ENCODE data around the gene SIRT4.

The SIRT4 gene

GRCh38 chr12:120266180-120266870, 35.8 kb upstream of the SIRT4 start:
- POLR2A ChIA-PET: interaction anchor here (1.2 to 9.4 kb wide), 6 partner anchors 11 to 65 kb away, joined by 4 to 139 read pairs (median 42); partner anchors contain the start of genes RNU4-1, RNU4-2, RPLP0 and SIRT4
- CTCF ChIA-PET: interaction anchor here (0.7 to 12.9 kb wide), 4 partner anchors 25 to 65 kb away, joined by 3 to 222 read pairs (median 7); partner anchors contain the start of gene RPLP0
- TF ChIP-seq HDGF (IDR thresholded peaks at IDR 0.05; ENCODE audit: borderline replicate concordance): no peak
- no peak for TF ChIP-seq SUZ12 (IDR thresholded peaks at IDR 0.05)
- TF ChIP-seq BHLHE40 (IDR thresholded peaks at IDR 0.05; ENCODE audit: borderline replicate concordance): no peak
- TF ChIP-seq FOXA1 (IDR thresholded peaks at IDR 0.05): no peak
- no peak for TF ChIP-seq NFRKB (IDR thresholded peaks at IDR 0.05)
- no peak for TF ChIP-seq FOXK2 (IDR thresholded peaks at IDR 0.05)
- TF ChIP-seq LEF1 (IDR thresholded peaks at IDR 0.05; ENCODE audit: borderline replicate concordance): no peak
- no peak for TF ChIP-seq TARDBP (IDR thresholded peaks at IDR 0.05)
- TF ChIP-seq, protein P1, sequence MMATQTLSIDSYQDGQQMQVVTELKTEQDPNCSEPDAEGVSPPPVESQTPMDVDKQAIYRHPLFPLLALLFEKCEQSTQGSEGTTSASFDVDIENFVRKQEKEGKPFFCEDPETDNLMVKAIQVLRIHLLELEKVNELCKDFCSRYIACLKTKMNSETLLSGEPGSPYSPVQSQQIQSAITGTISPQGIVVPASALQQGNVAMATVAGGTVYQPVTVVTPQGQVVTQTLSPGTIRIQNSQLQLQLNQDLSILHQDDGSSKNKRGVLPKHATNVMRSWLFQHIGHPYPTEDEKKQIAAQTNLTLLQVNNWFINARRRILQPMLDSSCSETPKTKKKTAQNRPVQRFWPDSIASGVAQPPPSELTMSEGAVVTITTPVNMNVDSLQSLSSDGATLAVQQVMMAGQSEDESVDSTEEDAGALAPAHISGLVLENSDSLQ (IDR thresholded peaks at IDR 0.05): no peak
- no peak for TF ChIP-seq SP1 (IDR thresholded peaks at IDR 0.05)
- no peak for TF ChIP-seq ELF4 (IDR thresholded peaks at IDR 0.05)
- TF ChIP-seq ARNT (IDR thresholded peaks at IDR 0.05): no peak
- no peak for TF ChIP-seq FOXM1 (IDR thresholded peaks at IDR 0.05; ENCODE audit: borderline replicate concordance)
- no peak for TF ChIP-seq L3MBTL2 (conservative IDR thresholded peaks at IDR 0.05)
- no peak for TF ChIP-seq ZNF384 (IDR thresholded peaks at IDR 0.05)
- TF ChIP-seq CTBP1 (IDR thresholded peaks at IDR 0.05; ENCODE audit: borderline replicate concordance): no peak
- DNase-seq (ENCODE audit: extremely low spot score): no peak

- CTCF ChIA-PET: interaction anchor here (12.9 kb wide), 1 partner anchor 39 kb away, joined by 222 read pairs; no protein-coding TSS in a partner anchor
- POLR2A ChIA-PET: interaction anchor here (8.3 to 9.4 kb wide), 3 partner anchors 24 to 67 kb away, joined by 72 to 139 read pairs (median 115); partner anchors contain the start of genes RNU4-1, RNU4-2 and RPLP0
- no peak for TF ChIP-seq NFRKB (IDR thresholded peaks at IDR 0.05)
- no peak for TF ChIP-seq BHLHE40 (IDR thresholded peaks at IDR 0.05; ENCODE audit: borderline replicate concordance)
- no peak for TF ChIP-seq ARNT (IDR thresholded peaks at IDR 0.05)
- TF ChIP-seq L3MBTL2 (conservative IDR thresholded peaks at IDR 0.05): no peak
- no peak for TF ChIP-seq CTBP1 (IDR thresholded peaks at IDR 0.05; ENCODE audit: borderline replicate concordance)
- no peak for TF ChIP-seq SUZ12 (IDR thresholded peaks at IDR 0.05)
- no peak for TF ChIP-seq ELF4 (IDR thresholded peaks at IDR 0.05)
- DNase-seq (ENCODE audit: extremely low spot score): no peak
Observed at GRCh38 chr12:120267736-120268135, 34.4 kb upstream of the SIRT4 start.

GRCh38 chr12:120276734-120277133, 25.4 kb upstream of the SIRT4 start:
- TF ChIP-seq CTBP1 (IDR thresholded peaks at IDR 0.05; ENCODE audit: borderline replicate concordance) (no peak), SUZ12 (IDR thresholded peaks at IDR 0.05) (no peak), ZNF384 (IDR thresholded peaks at IDR 0.05) (no peak), NFRKB (IDR thresholded peaks at IDR 0.05) (no peak), TARDBP (IDR thresholded peaks at IDR 0.05) (no peak), HDGF (IDR thresholded peaks at IDR 0.05; ENCODE audit: borderline replicate concordance) (no peak), FOXK2 (IDR thresholded peaks at IDR 0.05) (no peak), ELF4 (IDR thresholded peaks at IDR 0.05) (no peak)
- ChIA-PET POLR2A (no interaction called here), CTCF (no interaction called here)
- no peak for DNase-seq (ENCODE audit: extremely low spot score)

- ChIA-PET CTCF (no interaction called here), POLR2A (interaction anchor here (2.2 kb wide), 1 partner anchor 14 kb away, joined by 10 read pairs; the partner anchor contains the start of genes RNU4-1 and RNU4-2)
- no peak for DNase-seq (ENCODE audit: extremely low spot score)
Observed at GRCh38 chr12:120278137-120279069, 23.7 kb upstream of the SIRT4 start.

GRCh38 chr12:120283318-120283717, 18.8 kb upstream of the SIRT4 start:
- no peak for DNase-seq (ENCODE audit: extremely low spot score)
- POLR2A ChIA-PET: interaction anchor here (1.9 to 3.6 kb wide), 2 partner anchors 9 to 82 kb away, joined by 9 to 28 read pairs; partner anchors contain the start of genes RNU4-1, RNU4-2 and RPLP0
- CTCF ChIA-PET: interaction anchor here (0.7 to 1.0 kb wide), 2 partner anchors 53 to 55 kb away, joined by 3 read pairs; no protein-coding TSS in a partner anchor
- no peak for TF ChIP-seq CTBP1 (IDR thresholded peaks at IDR 0.05; ENCODE audit: borderline replicate concordance)
- TF ChIP-seq TARDBP (IDR thresholded peaks at IDR 0.05): no peak
- no peak for TF ChIP-seq L3MBTL2 (conservative IDR thresholded peaks at IDR 0.05)
- no peak for TF ChIP-seq FOXK2 (IDR thresholded peaks at IDR 0.05)
- TF ChIP-seq LEF1 (IDR thresholded peaks at IDR 0.05; ENCODE audit: borderline replicate concordance): no peak
- TF ChIP-seq ARNT (IDR thresholded peaks at IDR 0.05): no peak
- no peak for TF ChIP-seq SUZ12 (IDR thresholded peaks at IDR 0.05)
- no peak for TF ChIP-seq FOXA1 (IDR thresholded peaks at IDR 0.05)
- no peak for TF ChIP-seq ELF4 (IDR thresholded peaks at IDR 0.05)
- TF ChIP-seq FOXM1 (IDR thresholded peaks at IDR 0.05; ENCODE audit: borderline replicate concordance): no peak
- TF ChIP-seq, protein P1 (IDR thresholded peaks at IDR 0.05): no peak
- no peak for TF ChIP-seq HDGF (IDR thresholded peaks at IDR 0.05; ENCODE audit: borderline replicate concordance)
- TF ChIP-seq BHLHE40 (IDR thresholded peaks at IDR 0.05; ENCODE audit: borderline replicate concordance): no peak
- TF ChIP-seq SP1 (IDR thresholded peaks at IDR 0.05): no peak

More at GRCh38 chr12:120278137-120279069, 23.7 kb upstream of the SIRT4 start:
- TF ChIP-seq CTBP1 (IDR thresholded peaks at IDR 0.05; ENCODE audit: borderline replicate concordance): no peak
- no peak for TF ChIP-seq L3MBTL2 (conservative IDR thresholded peaks at IDR 0.05)
- no peak for TF ChIP-seq NFRKB (IDR thresholded peaks at IDR 0.05)

DNA sequence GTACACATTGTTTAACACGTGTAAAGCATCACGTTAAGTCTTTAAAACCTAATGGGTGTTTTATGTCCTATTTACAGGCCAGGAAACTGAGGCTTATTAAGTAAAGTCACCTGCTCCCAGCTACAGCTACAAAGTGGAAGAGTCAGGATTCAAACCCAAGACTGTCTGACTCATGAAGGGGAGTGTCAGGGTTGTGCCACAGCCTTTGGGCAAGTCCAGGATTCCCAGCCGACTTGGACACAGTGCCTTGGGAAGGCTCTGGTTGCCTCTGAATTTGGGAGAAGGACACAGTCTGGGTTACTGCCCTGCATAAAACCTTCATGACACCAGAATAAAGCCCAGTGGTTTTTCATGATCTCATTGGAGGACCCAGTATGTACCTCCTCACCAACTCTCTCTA, 17.7 kb upstream of the SIRT4 start:
- TF ChIP-seq ELF4 (IDR thresholded peaks at IDR 0.05): no peak
- TF ChIP-seq BHLHE40 (IDR thresholded peaks at IDR 0.05; ENCODE audit: borderline replicate concordance): no peak
- TF ChIP-seq FOXA1 (IDR thresholded peaks at IDR 0.05): no peak
- TF ChIP-seq, protein P1 (IDR thresholded peaks at IDR 0.05): no peak
- TF ChIP-seq FOXK2 (IDR thresholded peaks at IDR 0.05): no peak
- TF ChIP-seq NFRKB (IDR thresholded peaks at IDR 0.05): no peak
- no peak for TF ChIP-seq HDGF (IDR thresholded peaks at IDR 0.05; ENCODE audit: borderline replicate concordance)
- no peak for TF ChIP-seq FOXM1 (IDR thresholded peaks at IDR 0.05; ENCODE audit: borderline replicate concordance)
- no peak for TF ChIP-seq LEF1 (IDR thresholded peaks at IDR 0.05; ENCODE audit: borderline replicate concordance)
- TF ChIP-seq CTBP1 (IDR thresholded peaks at IDR 0.05; ENCODE audit: borderline replicate concordance): no peak
- TF ChIP-seq SP1 (IDR thresholded peaks at IDR 0.05): no peak
- no peak for TF ChIP-seq SUZ12 (IDR thresholded peaks at IDR 0.05)
- TF ChIP-seq ZNF384 (IDR thresholded peaks at IDR 0.05): no peak
- TF ChIP-seq ARNT (IDR thresholded peaks at IDR 0.05): no peak
- TF ChIP-seq L3MBTL2 (conservative IDR thresholded peaks at IDR 0.05): no peak
- TF ChIP-seq TARDBP (IDR thresholded peaks at IDR 0.05): no peak
- ChIA-PET CTCF (no interaction called here), POLR2A (interaction anchor here (1.9 to 3.6 kb wide), 2 partner anchors 8 to 83 kb away, joined by 9 to 28 read pairs; partner anchors contain the start of genes RNU4-1, RNU4-2 and RPLP0)

More for the DNA sequence above, 17.7 kb upstream of the SIRT4 start:
- no peak for DNase-seq (ENCODE audit: extremely low spot score)

Data from HEK293T (cell line).